ENCODE measurements around the gene CH25H. TPM values are rescaled to one million over a fixed set of nuclear protein-coding genes. Genes with fewer than 3 reads are reported as not detected.
A peak's percentile ranks its signal among the peaks of the same experiment; 100 is the strongest.

Gene CH25H
- total RNA-seq, 6 donors from 2014 or later = 3.4 to 12.0 (median 6.8) TPM

DNA sequence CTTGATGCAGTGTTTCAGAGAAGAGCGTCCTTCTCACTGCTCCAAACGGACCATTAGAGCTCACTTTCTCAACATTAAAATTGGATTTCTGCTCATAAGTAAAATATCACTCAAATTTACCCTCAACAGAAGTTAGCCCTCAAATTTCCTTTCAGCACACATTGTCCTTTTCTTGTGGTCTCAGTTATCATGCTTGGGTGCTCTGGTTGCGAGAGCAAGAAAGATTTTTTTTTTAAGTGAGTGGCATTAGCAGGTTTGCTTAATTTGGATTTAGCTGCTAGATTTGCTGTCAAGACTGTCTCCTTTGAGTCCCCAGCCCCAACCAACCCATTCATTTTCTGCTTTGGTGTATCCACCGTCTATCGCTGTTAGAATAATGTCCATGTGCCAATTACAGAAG lies 2.6 kb upstream of the CH25H start:
- Histone ChIP-seq H3K27ac (no peak overlapping the region), H3K4me3 (no peak overlapping the region), H3K9me3 (no peaks in the 10 kb centered on the region), H3K27me3 (peaks cover 0 to 10% (median 5%) of the 10 kb centered on the region in 4 donors), H3K36me3 (peaks cover 0 to 5% (median 2%) of the 10 kb centered on the region in 4 donors), H3K4me1 (peaks cover 9 to 30% (median 22%) of the 10 kb centered on the region in 4 donors)
- WGBS, 2 donors = 94 to 96% methylated on average over 5 of the region's 5 CpGs
- no peak for TF ChIP-seq EP300 (IDR thresholded peaks at IDR 0.05)
- ATAC-seq (ENCODE audit: low FRiP score in 2 of 2) (no peak), DNase-seq (no peak)

DNA sequence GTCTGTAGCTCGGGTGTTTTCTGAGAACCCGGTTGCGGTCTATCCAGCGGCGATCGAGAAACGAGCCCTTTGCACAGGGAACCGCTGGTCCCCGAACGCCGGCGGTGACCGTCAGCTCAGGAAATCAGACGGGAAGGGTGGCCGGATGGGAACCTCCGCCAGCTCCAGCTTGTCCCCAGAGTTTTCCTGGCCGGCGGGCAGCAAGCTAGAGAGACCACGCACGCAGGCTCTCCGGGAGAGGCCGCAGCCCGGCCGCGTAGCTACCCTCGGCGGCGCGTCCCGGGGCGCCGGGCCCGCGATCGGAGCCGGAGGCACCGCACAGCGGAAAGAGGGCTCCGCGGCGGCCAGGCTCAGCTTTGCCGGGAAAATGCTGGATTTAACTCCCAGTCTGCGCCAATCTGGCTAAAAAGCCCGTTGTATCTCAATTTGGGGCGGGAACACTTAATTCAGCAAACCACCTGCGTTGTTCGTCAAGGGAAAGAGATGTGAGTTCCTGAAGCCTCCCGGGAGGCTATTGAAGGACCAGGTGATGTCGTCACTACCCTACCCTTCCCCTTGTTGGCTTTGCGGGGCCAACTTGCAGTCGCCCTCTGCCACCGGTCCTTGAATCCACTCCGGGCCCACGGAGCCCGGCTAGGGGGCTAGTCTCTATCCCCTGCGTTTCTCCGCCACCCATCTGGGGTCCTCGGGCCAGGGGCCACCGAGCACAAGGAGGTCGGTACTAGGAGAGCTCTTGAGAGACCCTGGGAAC lies 859 bp upstream of the CH25H start:
- Histone ChIP-seq H3K27ac (peak overlapping the region; percentile 69 to 90 (median 76)), H3K4me3 (peak overlapping the region; percentile 1 to 60 (median 52)), H3K4me1 (peaks cover 9 to 26% (median 20%) of the 10 kb centered on the region in 4 donors), H3K9me3 (no peaks in the 10 kb centered on the region), H3K27me3 (peaks cover 0 to 10% (median 5%) of the 10 kb centered on the region in 4 donors), H3K36me3 (no peaks in the 10 kb centered on the region)
- peak in 1 of 2 donors; percentile 13 for TF ChIP-seq POLR2AphosphoS5 (IDR thresholded peaks at IDR 0.05)
- TF ChIP-seq, protein P1, sequence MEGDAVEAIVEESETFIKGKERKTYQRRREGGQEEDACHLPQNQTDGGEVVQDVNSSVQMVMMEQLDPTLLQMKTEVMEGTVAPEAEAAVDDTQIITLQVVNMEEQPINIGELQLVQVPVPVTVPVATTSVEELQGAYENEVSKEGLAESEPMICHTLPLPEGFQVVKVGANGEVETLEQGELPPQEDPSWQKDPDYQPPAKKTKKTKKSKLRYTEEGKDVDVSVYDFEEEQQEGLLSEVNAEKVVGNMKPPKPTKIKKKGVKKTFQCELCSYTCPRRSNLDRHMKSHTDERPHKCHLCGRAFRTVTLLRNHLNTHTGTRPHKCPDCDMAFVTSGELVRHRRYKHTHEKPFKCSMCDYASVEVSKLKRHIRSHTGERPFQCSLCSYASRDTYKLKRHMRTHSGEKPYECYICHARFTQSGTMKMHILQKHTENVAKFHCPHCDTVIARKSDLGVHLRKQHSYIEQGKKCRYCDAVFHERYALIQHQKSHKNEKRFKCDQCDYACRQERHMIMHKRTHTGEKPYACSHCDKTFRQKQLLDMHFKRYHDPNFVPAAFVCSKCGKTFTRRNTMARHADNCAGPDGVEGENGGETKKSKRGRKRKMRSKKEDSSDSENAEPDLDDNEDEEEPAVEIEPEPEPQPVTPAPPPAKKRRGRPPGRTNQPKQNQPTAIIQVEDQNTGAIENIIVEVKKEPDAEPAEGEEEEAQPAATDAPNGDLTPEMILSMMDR (IDR thresholded peaks at IDR 0.05) = no peak
- TF ChIP-seq EP300 (IDR thresholded peaks at IDR 0.05) = no peak
- no peak for TF ChIP-seq POLR2A (IDR thresholded peaks at IDR 0.05)
- 16 to 33% methylated on average over 10 to 39 of the region's 60 CpGs for WGBS, 2 donors
- ATAC-seq (ENCODE audit: low FRiP score in 2 of 2) = peak; percentile 62 to 80
- peak; percentile 56 to 88 for DNase-seq

DNA sequence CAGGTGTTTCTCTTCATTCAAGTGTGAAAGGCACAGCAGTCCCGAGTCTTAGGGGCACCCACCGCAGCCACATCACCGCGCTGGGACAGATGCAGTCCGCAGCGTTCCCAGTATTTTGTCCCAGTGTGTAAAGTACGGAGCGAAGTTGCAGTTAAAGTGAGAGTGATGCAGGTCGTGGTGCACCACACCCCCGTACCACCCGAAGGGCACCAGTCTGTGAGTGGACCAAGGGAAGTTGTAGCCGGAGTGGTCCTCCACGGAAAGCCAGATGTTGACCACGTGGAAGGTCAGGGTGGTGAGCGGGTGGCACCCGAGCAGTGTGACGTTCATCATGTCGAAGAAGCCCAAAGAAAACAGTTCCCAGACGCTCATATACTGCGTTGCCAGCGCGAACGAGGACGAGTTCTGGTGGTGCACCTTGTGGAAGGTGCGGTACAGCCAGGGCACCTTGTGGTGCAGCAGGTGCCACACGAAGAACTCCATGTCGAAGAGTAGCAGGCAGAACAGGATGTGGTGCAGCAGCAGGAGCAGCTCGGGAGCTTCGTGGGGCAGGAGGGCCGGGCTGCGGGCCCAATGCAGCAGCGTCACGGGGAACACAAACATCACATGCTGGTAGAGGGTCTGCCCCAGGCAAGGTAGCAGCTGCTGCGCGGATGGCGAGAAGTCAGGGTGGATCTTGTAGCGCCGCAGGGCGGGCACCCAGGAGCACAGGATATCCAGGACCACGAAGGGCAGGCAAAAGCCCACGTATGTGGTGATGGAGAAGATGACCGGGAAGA lies 526 bp downstream of the CH25H start:
- DNase-seq = peak; percentile 41 to 86
- Histone ChIP-seq H3K27ac (peak overlapping the region; percentile 69 to 90 (median 76)), H3K4me3 (peak overlapping the region; percentile 1 to 60 (median 52)), H3K4me1 (peaks cover 9 to 29% (median 19%) of the 10 kb centered on the region in 4 donors), H3K36me3 (no peaks in the 10 kb centered on the region), H3K9me3 (no peaks in the 10 kb centered on the region), H3K27me3 (peaks cover 0 to 10% (median 5%) of the 10 kb centered on the region in 4 donors)
- peak; percentile 49 to 79 for ATAC-seq (ENCODE audit: low FRiP score in 2 of 2)
- TF ChIP-seq EP300 (IDR thresholded peaks at IDR 0.05) (no peak), POLR2A (IDR thresholded peaks at IDR 0.05) (no peak), POLR2AphosphoS5 (IDR thresholded peaks at IDR 0.05) (no peak)
- TF ChIP-seq, protein P1 (IDR thresholded peaks at IDR 0.05) = no peak
- 30 to 33% methylated on average over 20 to 42 of the region's 42 CpGs for whole genome bisulfite sequencing, 2 donors

DNA sequence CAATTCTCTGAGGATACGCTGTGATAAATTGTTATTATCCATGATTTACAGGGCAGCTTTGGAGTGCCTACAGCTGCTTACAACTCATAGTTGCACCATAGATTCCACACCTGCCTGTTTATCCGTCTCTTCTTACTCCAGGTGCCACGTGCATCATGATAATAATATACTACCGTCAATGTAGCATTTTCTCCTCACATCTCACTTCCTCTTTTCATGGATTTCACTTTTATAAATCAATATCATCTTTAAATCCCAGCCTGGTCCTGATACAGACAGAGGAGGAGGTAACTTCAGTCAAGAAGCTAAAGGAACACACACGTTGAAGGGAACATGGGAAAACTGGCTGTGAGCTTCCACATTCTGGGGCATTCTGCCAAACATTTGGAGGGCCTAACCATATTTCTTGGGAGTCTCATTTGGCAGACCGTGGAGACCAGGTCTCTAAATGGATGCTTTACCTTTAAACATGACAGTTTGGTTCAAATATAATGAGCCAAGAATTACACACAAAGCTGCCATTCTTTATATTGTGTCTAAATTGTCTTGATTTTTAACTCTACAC lies 2.4 kb downstream of the CH25H start:
- WGBS, 2 donors = 56 to 77% methylated on average over 5 to 6 of the region's 6 CpGs

More for the DNA sequence above, 2.4 kb downstream of the CH25H start:
- DNase-seq (no peak), ATAC-seq (ENCODE audit: low FRiP score in 2 of 2) (no peak)
- Histone ChIP-seq H3K36me3 (no peaks in the 10 kb centered on the region), H3K9me3 (no peaks in the 10 kb centered on the region), H3K27ac (no peak overlapping the region), H3K4me1 (peaks cover 9 to 29% (median 19%) of the 10 kb centered on the region in 4 donors), H3K27me3 (peaks cover 0 to 10% (median 5%) of the 10 kb centered on the region in 4 donors), H3K4me3 (no peak overlapping the region)
- TF ChIP-seq EP300 (IDR thresholded peaks at IDR 0.05) = no peak
- TF ChIP-seq, protein P1 (IDR thresholded peaks at IDR 0.05) = no peak
- TF ChIP-seq POLR2AphosphoS5 (IDR thresholded peaks at IDR 0.05) = no peak
- no peak for TF ChIP-seq POLR2A (IDR thresholded peaks at IDR 0.05)
